AG09319 (cell line): ENCODE measurements around the gene PRKD1.

ENCODE experiments used
- DNase-seq: peaks from one replicate; pipeline ENCODE4 v3.0.0-alpha.2; 2010; ENCODE audit warnings: low read depth; ENCODE audit errors: extremely low read depth
- TF ChIP-seq, protein P1 (sequence below): IDR thresholded peaks from 2 replicates; pipeline ENCODE4 v1.5.1; 2011; ENCODE audit warnings: low read depth, mild to moderate bottlenecking, inconsistent platforms, low read length, moderate library complexity

Gene PRKD1

DNA sequence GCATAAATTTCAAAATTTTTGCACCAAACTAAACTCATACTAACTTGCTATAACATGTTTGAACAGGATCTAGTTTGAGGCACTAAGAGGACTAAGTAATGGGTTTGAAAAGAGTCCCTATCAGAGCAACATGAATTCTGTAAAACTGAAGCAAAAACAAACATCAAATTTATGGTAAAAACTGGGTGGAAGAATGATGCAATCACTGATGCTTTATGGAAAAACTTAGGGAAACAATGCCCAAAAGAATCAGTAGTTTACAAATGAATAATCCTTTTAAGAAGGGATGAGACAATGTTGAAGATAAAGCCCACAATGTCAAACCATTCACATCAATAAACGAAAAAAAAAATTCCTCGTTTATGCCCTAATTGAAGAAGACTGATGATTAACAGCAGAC lies 88.9 kb downstream of the PRKD1 start:
- no peak for DNase-seq
- TF ChIP-seq, protein P1, sequence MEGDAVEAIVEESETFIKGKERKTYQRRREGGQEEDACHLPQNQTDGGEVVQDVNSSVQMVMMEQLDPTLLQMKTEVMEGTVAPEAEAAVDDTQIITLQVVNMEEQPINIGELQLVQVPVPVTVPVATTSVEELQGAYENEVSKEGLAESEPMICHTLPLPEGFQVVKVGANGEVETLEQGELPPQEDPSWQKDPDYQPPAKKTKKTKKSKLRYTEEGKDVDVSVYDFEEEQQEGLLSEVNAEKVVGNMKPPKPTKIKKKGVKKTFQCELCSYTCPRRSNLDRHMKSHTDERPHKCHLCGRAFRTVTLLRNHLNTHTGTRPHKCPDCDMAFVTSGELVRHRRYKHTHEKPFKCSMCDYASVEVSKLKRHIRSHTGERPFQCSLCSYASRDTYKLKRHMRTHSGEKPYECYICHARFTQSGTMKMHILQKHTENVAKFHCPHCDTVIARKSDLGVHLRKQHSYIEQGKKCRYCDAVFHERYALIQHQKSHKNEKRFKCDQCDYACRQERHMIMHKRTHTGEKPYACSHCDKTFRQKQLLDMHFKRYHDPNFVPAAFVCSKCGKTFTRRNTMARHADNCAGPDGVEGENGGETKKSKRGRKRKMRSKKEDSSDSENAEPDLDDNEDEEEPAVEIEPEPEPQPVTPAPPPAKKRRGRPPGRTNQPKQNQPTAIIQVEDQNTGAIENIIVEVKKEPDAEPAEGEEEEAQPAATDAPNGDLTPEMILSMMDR, result no peak

- TF ChIP-seq, protein P1, result no peak
- DNase-seq, result no peak
These were observed 91.3 kb downstream of the PRKD1 start for GRCh38 chr14:29836395-29836794.

DNA sequence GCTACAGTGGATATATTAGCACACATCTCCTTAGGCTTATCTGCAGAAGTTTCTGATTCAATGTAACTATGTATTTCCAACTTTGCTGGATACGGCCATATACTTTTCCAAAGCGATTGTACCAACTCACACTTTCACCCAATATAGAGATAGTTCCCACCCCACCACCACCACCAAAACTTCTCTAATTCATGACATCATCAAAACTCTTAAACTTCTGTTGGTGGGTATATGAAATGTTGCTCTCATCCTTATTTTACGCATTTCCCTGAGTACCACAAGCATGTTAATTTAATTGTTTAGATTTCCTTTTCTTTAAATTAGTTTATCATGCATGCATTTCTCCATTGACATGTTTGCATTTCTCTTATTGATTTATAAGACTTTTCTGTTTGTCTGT lies 95.6 kb downstream of the PRKD1 start:
- TF ChIP-seq, protein P1, result no peak
- DNase-seq, result no peak

GRCh38 chr14:29829851-29830250 lies 97.8 kb downstream of the PRKD1 start:
- TF ChIP-seq, protein P1, result no peak

GRCh38 chr14:29823816-29824215 lies 103.8 kb downstream of the PRKD1 start:
- no peak for DNase-seq
- TF ChIP-seq, protein P1, result no peak

More at GRCh38 chr14:29829851-29830250, 97.8 kb downstream of the PRKD1 start:
- no peak for DNase-seq

DNA sequence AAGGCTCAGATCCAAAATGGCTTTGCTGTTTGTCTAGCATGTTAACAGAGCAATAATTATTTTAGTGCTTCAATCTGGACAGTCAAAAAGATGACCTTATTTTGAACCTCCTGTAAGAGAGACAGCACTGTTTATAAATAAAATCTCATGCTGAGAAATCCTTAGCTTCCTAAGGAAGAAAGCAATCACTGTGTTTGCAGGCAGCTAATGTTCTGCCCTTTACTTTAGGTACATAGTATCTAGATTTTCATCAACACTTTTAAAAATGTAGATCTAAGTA lies 105.3 kb downstream of the PRKD1 start:
- TF ChIP-seq, protein P1, result no peak
- no peak for DNase-seq

- DNase-seq, result no peak
- TF ChIP-seq, protein P1, result no peak
These were observed 105.8 kb downstream of the PRKD1 start for GRCh38 chr14:29821661-29822429.
